Breast epithelium (tissue), 4 donors: ENCODE results near the gene ZSCAN4. TPM values are rescaled to one million over a fixed set of nuclear protein-coding genes. Genes with fewer than 3 reads are reported as not detected.

Experiments used
- DNase-seq, 2 donors: peaks; one replicate each; pipeline ENCODE4 v3.0.0-alpha.2; 2019; ENCODE audit warnings: low spot score in 2 of 2
- H3K27ac ChIP-seq, 2 donors: fragments of 200-600 bp; sonication (generic) in 1 of 2; one replicate each; pipeline ENCODE4 v1.5.1; 2016 to 2019; ENCODE audit warnings: mild to moderate bottlenecking in 1 of 2
- H3K27me3 ChIP-seq, 2 donors: fragments of 200-600 bp; sonication (generic) in 1 of 2; one replicate each; pipeline versions ENCODE4 v1.5.1 to v1.6.0; 2017 to 2019; ENCODE audit warnings: control low read depth in 1 of 2, mild to moderate bottlenecking in 1 of 2
- H3K36me3 ChIP-seq: fragments of 200-600 bp; one replicate; pipeline ENCODE4 v1.5.1; 2019
- H3K4me1 ChIP-seq, 2 donors: fragments of 200-600 bp; sonication (generic); one replicate each; pipeline ENCODE4 v1.5.1; 2016 to 2019; ENCODE audit warnings: control low read depth in 1 of 2
- H3K4me3 ChIP-seq, 3 donors: fragments of 200-600 bp; sonication (generic); 1 replicate in 2 of 3; 2 replicates in 1 of 3; pipeline ENCODE4 v1.5.1; 2016 to 2019; ENCODE audit warnings: mild to moderate bottlenecking in 3 of 3, moderate library complexity in 2 of 3
- H3K9me3 ChIP-seq, 2 donors: fragments of 200-600 bp; sonication (generic) in 1 of 2; one replicate each; pipeline ENCODE4 v1.5.1; 2016 to 2019; ENCODE audit warnings: control low read depth in 1 of 2
- CTCF ChIP-seq, 3 donors: fragments of 450-650 bp; IDR thresholded peaks; one replicate each; pipeline ENCODE4 v1.5.1; 2016 to 2017; ENCODE audit warnings: antibody characterized with exemption in 3 of 3, mild to moderate bottlenecking in 3 of 3, moderate library complexity in 3 of 3
- POLR2A ChIP-seq: fragments of 450-650 bp; IDR thresholded peaks from one replicate; pipeline ENCODE4 v1.6.1; 2016; ENCODE audit warnings: antibody characterized with exemption, mild to moderate bottlenecking, moderate library complexity
- POLR2AphosphoS5 ChIP-seq, 3 donors: sonication (generic); formaldehyde crosslinking; IDR thresholded peaks; one replicate each; pipeline ENCODE4 v1.6.1; 2017; ENCODE audit warnings: antibody characterized with exemption in 3 of 3
- intact Hi-C: fragments of 100-400 bp; cut with DNase I; formaldehyde crosslinking; loops from one replicate; pipeline ENCODE4 v1.15.1; 2023; ENCODE audit warnings: low total_unique reads
- total RNA-seq, 3 donors: library from RNA; depleted of rRNA; stranded (reverse); fragments of >200 nt; gene quantifications; one replicate each; pipeline ENCODE4 v1.1.0, GENCODE V29; 2016

Gene ZSCAN4, protein sequence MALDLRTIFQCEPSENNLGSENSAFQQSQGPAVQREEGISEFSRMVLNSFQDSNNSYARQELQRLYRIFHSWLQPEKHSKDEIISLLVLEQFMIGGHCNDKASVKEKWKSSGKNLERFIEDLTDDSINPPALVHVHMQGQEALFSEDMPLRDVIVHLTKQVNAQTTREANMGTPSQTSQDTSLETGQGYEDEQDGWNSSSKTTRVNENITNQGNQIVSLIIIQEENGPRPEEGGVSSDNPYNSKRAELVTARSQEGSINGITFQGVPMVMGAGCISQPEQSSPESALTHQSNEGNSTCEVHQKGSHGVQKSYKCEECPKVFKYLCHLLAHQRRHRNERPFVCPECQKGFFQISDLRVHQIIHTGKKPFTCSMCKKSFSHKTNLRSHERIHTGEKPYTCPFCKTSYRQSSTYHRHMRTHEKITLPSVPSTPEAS
- total RNA-seq, result not detected

- Histone ChIP-seq H3K9me3 (no peaks in the 10 kb centered on the region), H3K27me3 (no peaks in the 10 kb centered on the region), H3K4me1 (no peaks in the 10 kb centered on the region), H3K27ac (no peak within 1 kb of the TSS), H3K4me3 (no peak within 1 kb of the TSS), H3K36me3 (no peaks in the 10 kb centered on the region)
- no peak for DNase-seq
- intact Hi-C loops, result no loop called here
- TF ChIP-seq POLR2A (no peak), POLR2AphosphoS5 (IDR thresholded peaks at IDR 0.05) (no peak), CTCF (IDR thresholded peaks at IDR 0.05) (no peak)
These were observed at the start of gene ZSCAN4 for GRCh38 chr19:57668635-57669034. TSS of gene ZSCAN4 (plus strand) at chr19:57668935. CDS start at chr19:57676146, 7,211 bp downstream.

- H3K4me3 ChIP-seq, result peak overlapping the region in 1 of 3 donors; percentile 9
- H3K36me3 ChIP-seq, result peaks cover 34% of the 10 kb centered on the region
- DNase-seq, result no peak
- no peaks in the 10 kb centered on the region for H3K27me3 ChIP-seq
- H3K9me3 ChIP-seq, result peaks cover 99 to 100% of the 10 kb centered on the region in 2 donors
- intact Hi-C loops, result no loop called here
- no peaks in the 10 kb centered on the region for H3K4me1 ChIP-seq
- TF ChIP-seq POLR2A, result no peak
- no peak overlapping the region for H3K27ac ChIP-seq
These were observed 47.9 kb upstream of the ZSCAN4 start for GRCh38 chr19:57620673-57621348.

DNA sequence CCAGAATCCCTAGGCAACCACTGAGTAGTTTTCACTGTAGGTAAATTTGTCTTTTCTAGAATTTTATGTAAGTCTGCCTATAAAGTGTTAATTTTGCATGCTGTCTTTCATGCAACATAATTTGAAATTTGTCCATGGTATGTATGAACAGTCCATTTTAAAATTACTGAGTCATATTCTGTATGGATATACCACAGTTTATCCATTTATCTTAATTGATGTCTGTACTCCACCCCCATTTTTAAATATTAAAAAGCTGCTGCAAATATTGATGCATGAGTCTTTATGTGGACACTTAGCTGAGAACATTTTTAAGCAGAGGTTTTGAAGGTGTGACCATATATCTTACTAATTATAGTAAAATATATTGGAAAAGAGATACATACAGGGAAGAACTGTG is 45.6 kb upstream of the ZSCAN4 start:
- H3K4me1 ChIP-seq, result no peaks in the 10 kb centered on the region
- H3K4me3 ChIP-seq, result no peak overlapping the region
- H3K36me3 ChIP-seq, result peaks cover 23% of the 10 kb centered on the region
- no peak for TF ChIP-seq POLR2A
- no peak for DNase-seq
- intact Hi-C loops, result no loop called here
- H3K27ac ChIP-seq, result no peak overlapping the region
- H3K27me3 ChIP-seq, result no peaks in the 10 kb centered on the region
- peaks cover 95 to 99% of the 10 kb centered on the region in 2 donors for H3K9me3 ChIP-seq

GRCh38 chr19:57632987-57633831 is 35.5 kb upstream of the ZSCAN4 start, which contains the start of gene ZNF211:
TSS of gene ZNF211 (plus strand) at chr19:57633168. CDS start at chr19:57633347, 179 bp downstream.
- peak; percentile 38 for TF ChIP-seq POLR2A
- peak; percentile 43 to 70 (median 55) for TF ChIP-seq POLR2AphosphoS5 (IDR thresholded peaks at IDR 0.05)
- no peak for TF ChIP-seq CTCF (IDR thresholded peaks at IDR 0.05)
- Histone ChIP-seq H3K4me3 (peak within 1 kb of the TSS; percentile 71 to 90 (median 87)), H3K4me1 (no peaks in the 10 kb centered on the region), H3K27ac (peak within 1 kb of the TSS; percentile 85 to 88), H3K27me3 (no peaks in the 10 kb centered on the region), H3K9me3 (peaks cover 24 to 41% of the 10 kb centered on the region in 2 donors), H3K36me3 (peaks cover 9% of the 10 kb centered on the region)
- intact Hi-C loops, result no loop called here
- peak; percentile 85 to 89 for DNase-seq

- Histone ChIP-seq H3K9me3 (peaks cover 25 to 41% of the 10 kb centered on the region in 2 donors), H3K36me3 (peaks cover 15% of the 10 kb centered on the region), H3K27ac (peak overlapping the region in 1 of 2 donors; percentile 85), H3K4me3 (peak overlapping the region; percentile 71 to 90 (median 87)), H3K4me1 (no peaks in the 10 kb centered on the region), H3K27me3 (no peaks in the 10 kb centered on the region)
- no peak for DNase-seq
- intact Hi-C loops, result no loop called here
- TF ChIP-seq CTCF (IDR thresholded peaks at IDR 0.05), result no peak
These were observed 35.0 kb upstream of the ZSCAN4 start for GRCh38 chr19:57633832-57634131.
